GM19397 (cell line): ENCODE data around the gene DDR1.

Experiments used
- ATAC-seq: cut with Tn5 transposase; IDR thresholded peaks from one replicate; pipeline ENCODE4 v1.9.1; 2021; ENCODE audit warnings: mild to moderate bottlenecking, moderate library complexity; ENCODE audit not compliant: unreplicated experiment

DDR1 gene

GRCh38 chr6:30883685-30884520, at the start of gene DDR1:
TSS of gene DDR1 (plus strand) at chr6:30884519. CDS start at chr6:30888730, 4,211 bp downstream.
- ATAC-seq, result no peak

DNA sequence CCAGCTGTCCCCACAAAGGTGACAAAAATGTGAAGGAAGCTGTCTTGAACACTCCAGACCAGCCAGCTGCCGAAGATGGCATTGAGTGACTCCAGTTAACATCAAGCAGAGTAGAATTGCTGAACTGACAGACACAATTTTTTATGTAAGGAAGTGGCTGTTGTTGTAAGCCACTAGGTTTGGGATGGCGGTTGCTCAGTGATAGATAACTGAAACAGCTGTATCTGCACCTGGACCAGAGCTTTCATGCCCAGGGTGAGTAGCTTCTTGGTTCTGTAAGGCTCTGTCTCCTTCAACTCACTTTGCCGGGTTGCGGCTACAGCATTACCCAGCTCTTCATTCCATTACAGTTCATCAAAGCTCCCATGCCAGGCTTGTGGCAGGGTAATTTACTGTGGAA, 49.7 kb upstream of the DDR1 start:
- ATAC-seq, result no peak

- no peak for ATAC-seq
Observed at GRCh38 chr6:30835576-30835975, 48.7 kb upstream of the DDR1 start.

DNA sequence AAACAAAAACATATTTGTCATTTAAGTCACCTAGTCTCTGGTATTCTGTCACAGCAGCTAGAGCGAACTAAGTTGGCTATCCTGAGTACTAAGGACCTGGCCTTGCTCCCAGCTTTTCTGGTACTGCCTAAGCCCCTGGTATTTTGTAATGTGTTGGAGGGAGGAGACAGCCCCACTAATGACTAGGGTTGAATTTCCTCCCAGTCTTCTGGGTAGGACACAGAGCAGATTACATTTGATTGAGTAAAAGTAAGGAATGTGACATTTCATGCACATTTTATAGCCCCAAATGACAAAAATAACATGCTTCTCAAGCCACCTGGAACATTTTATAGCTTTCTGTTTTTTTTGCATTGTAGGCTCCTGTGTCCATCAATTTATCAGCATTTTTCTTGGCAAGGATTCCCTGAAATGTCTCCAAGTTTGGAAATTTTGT, 47.9 kb upstream of the DDR1 start:
- ATAC-seq, result no peak

- ATAC-seq, result no peak
Observed at GRCh38 chr6:30836957-30837356, 47.4 kb upstream of the DDR1 start.

GRCh38 chr6:30837432-30837831, 46.9 kb upstream of the DDR1 start:
- no peak for ATAC-seq

- ATAC-seq, result no peak
Observed at GRCh38 chr6:30837870-30838269, 46.4 kb upstream of the DDR1 start.

DNA sequence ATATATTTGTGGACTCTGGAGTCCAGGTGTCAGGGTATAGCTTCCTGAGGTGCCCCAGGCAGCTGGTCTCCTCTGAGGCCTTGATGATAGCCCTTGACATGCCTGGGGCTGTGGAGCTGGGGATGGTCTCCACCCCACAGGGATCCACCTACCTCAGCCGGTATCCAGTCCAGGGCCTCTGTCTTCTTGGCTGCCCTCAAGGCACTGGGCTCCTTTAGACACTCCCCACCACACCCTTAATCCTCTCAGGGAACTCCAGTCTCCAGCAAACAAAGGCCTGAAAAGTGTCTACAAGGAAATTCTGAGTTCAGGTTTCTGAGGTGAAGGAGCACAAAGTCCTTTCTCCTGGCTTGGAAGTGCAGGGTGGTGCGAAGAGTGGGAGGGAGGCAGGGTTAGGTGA, 44.6 kb upstream of the DDR1 start:
- no peak for ATAC-seq

- ATAC-seq, result no peak
Observed at GRCh38 chr6:30840084-30840934, 44.0 kb upstream of the DDR1 start.

DNA sequence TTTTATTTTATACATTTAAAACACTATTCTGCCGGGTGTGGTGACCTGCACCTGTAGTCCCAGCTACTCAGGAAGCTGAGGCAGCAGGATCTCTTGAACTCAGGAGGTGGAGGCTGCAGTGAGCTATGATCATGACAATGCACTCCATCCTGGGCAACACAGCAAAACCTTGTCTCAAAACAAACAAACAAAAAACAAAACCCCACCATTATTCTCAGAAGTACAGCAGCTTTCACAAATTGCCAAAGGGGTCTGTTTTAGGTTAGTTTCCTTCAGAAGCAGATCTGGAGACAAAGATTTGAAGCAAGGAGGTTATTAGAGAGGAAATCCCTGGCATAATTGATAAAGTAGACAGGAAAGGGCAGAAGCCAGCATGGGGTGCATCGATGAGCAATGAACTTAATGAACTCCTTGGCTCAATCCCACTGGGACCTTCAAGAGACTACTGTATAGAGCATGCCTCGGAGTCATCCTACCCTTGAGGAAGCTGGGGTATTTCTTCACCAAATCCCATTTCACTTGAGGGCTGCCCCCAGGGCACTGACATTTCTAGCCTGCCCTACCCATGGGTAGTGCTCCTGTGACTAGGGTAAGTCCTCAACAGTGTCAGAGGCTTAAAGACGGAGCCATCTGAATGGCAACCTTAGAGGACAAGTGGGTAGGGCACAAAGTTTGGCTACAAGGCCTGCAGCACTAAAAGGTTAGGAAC, 43.2 kb upstream of the DDR1 start:
- no peak for ATAC-seq

- no peak for ATAC-seq
Observed at GRCh38 chr6:30841644-30842504, 42.4 kb upstream of the DDR1 start.

DNA sequence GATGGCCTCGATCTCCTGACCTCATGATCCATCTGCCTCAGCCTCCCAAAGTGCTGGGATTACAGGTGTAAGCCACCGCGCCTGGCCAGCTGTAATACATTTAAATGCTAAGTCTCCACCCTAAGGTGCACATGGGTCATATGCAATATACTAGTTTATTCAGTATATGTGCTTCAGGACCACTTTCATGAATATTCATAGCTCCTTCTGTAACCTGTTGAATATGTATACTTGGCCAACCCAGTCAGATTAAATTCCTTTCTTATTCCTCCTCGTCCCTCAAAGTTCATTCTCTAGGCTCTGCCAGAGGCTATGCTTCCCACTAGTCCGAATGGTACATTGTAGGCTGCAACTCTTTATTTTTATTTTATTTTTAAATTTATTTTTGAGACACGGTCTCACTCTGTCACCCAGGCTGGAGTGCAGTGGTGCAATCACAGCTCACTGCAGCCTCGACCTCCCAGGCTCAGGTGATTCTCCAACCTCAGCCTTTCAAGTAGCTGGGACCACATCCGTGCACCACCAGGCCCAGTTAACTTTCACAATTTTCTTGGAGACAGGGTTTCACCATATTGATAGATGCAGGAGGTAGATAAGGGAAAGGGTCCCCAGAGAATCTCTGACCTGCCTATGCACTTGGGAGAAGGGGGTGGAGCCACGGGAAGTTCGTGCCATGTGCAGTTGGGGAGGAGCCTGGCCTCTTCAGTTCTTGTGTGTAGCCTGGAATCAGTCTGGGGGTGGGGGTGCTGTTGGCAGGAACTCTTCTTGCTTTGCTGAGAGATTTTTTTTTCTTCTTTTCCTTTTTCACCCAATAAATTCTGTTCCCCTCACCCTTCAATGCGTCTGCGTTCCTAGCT, 41.3 kb upstream of the DDR1 start:
- ATAC-seq, result no peak

- ATAC-seq, result no peak
Observed at GRCh38 chr6:30843611-30843998, 40.7 kb upstream of the DDR1 start.

DNA sequence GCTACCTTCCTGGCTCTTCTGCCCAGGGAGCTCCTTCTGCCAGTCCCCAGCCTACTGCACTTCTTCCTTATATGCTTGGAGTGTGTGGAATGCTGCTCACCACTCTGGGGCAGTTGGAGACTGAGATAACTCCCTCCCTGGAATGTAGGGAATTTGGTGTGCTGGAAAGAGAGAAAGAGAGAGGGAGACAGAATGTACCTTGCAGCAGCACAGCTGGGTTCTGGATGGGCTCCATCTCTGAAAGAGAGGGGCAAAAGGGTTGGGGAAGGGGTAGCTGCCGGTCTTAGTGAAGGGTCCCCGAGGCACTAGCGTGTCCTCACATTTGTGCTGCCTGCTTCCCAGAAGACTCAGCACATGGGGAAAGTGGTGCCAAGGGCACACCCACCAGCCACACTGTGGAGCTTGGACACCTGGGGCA, 40.2 kb upstream of the DDR1 start:
- no peak for ATAC-seq

DNA sequence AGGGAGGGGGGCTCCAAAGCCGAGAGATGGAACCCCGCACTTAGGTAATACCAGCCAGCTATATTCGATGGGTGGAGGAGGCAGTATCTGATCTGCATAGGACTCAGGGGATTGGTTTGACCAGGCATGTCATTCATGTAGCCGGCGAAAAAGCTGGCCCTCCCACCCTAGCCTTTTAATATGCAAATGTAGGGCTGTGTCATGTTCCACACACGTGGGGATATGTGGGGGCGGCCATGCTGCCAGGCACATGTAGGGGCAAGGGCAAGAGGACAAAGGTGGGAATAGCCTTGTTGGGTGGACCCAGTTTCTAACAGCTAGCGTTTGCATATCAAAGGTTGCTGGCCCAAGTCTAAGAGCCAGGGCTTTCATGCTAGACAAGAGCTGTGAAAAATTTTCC, 39.1 kb upstream of the DDR1 start:
- ATAC-seq, result no peak

GRCh38 chr6:30847421-30847970, 36.8 kb upstream of the DDR1 start:
- ATAC-seq, result no peak

DNA sequence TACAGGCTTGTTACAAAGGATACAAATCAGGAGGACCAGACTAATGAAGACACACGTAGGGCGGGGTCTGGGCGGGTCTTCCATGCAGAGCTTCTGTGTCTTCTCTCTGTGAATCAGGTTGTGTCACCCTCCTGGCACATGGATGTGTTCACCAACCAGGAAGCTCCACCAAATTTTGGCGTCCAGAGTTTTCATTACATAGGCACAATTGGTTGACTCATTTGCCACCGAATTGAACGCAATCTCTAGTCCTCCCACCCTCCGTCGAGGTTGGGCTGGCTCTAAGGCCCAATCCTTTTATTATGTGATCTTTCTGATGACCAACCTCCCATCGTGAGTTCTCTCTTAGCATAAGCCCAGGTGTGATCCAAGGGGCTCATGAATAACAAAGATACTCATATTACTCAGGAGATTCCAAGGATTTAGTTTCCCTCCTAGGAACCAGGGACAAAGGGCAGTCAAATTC, 36.3 kb upstream of the DDR1 start:
- ATAC-seq, result no peak

GRCh38 chr6:30849903-30850651, 34.2 kb upstream of the DDR1 start:
- no peak for ATAC-seq
